NCI-H1436 treated with DMSO at 0.1 percent for 48 hours (cell line): Measurements from ENCODE around the gene EGFLAM.
"Not testable (repeated sequence)": the region's sequence is repeated elsewhere in the genome, so short reads cannot be mapped to it uniquely, and the experiment has no call there.

Experiments
- DNase-seq: peaks from one replicate; lab custom pipeline; 2025; lab: John Stamatoyannopoulos, UW

Gene EGFLAM

GRCh38 chr5:38376404-38376803 is 118.0 kb downstream of the EGFLAM start:
- no peak for DNase-seq

DNA sequence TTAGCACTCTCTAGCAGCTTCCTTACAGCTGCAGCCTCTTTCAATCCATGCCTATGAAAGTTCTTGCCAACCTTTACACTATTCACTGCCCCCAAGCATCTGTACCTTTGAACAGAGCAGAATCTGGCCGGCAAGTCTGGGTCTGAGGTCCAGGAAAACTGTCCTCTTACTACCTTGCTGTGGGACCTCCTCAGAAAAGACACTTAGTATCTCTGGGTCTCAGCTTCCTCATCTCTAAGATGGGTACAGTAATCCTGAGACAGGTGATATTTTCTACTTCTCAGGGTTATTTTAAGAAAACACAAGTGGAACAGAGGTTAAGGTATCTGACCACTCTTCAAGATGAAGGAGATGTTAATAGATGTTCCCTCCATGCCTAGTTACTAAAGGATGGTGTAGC is 120.2 kb downstream of the EGFLAM start:
- no peak for DNase-seq

DNA sequence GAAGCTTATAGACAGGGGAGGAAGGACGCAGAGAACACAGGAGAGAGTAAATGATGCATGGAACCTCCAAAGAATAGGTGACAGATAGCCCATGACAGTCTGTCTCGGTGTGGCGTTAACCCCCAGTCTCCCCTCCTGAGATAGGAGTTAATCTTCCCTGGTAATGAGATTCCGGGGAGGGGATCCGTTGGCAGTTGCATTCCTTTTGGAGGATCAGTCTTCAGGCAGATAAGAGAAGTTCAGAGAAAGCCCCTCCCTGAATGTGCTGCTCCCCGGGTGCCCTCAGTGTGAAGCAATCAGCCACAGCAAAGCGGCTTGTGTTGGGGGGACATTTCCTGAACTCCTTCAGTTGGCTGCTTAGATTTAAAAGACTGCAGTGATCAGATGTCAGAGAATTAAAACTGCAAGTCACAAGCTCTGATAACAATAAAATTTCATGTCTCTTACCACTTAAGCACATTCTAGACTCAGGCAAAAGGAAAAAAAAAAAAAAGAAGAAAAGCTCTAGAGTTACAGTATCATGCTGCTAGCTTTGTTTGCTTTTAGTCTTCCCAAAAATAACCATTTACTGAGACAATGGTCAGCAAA is 121.1 kb downstream of the EGFLAM start:
- no peak for DNase-seq

DNA sequence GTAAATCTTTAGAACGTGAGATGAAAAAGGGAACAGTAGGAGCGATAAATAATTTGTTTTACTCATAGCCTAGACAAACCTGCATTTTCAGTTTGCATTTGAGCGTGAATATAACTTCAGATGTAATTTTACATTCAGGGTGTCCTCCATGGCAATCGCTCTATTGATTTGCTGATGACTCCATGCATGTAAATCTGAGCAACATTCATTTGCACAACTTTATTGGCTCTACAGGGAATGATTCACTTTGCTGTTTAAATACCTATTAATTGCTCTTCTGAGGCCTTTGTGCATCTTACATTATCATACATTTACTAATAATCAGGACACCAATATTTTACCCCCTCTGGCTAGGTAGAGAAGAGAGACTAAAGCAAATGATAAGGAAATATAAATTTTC is 122.2 kb downstream of the EGFLAM start:
- DNase-seq = no peak

- DNase-seq = no peak
These were observed 123.0 kb downstream of the EGFLAM start for GRCh38 chr5:38381361-38381760.

GRCh38 chr5:38382898-38383297 is 124.5 kb downstream of the EGFLAM start:
- no peak for DNase-seq

DNA sequence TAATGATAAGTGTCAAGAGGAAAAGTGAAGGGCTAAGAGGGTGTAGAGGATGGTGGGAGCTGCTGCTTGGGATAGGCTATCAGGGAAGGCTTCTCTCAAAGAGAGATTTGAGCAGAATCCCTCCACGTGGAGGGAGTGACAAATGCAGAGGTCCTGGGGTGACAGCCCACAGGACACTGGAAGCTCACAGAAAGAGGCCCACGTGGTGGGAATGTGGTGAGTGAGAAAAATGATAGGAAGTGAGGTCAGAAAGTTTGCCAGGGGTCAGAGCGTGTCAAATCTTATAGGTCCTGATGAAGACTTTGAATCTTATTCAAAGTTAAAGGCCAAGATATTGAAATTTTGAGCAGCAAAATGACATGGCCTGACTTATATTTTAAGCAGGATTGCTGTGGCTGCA is 125.3 kb downstream of the EGFLAM start:
- no peak for DNase-seq

DNA sequence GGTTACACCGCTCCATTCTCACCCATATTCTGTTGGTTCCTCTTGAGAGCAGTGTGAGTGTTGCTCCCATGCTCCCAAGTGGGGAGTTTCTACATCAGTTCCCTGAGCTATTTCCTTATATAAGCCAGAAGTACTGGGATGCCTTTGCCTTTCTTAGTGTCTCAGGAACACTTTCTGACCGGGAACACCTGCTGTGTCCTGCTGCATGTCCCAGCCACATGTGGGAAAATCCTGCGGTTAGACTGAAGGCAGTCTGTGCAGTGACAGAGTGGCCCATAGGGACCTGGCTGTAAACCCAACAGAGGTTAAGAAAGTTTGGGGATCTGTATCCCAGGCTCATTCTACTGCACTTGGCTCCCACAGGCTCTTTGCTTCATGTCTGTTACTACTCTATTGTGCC is 126.0 kb downstream of the EGFLAM start:
- no peak for DNase-seq

DNA sequence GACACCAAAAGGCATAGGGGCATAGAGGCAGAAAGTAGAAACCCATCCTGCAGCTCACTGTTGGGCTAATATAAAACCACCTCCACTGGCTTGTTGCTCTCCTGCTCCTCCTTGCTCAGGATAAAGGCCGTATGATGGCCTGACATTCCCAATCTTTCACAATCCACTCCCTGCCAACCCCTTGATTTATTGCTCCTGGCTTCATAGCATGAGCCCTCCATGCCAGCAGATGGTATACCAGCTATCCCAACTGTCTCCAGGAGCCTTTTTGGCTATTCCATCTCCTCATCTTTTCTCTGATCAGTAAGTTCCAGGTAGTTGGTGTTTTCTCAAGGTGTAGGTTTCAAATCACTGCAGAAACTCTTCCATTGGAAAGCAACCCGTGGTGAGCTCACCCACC is 128.8 kb downstream of the EGFLAM start:
- DNase-seq = no peak

GRCh38 chr5:38393636-38394035 is 135.3 kb downstream of the EGFLAM start:
- DNase-seq = no peak

DNA sequence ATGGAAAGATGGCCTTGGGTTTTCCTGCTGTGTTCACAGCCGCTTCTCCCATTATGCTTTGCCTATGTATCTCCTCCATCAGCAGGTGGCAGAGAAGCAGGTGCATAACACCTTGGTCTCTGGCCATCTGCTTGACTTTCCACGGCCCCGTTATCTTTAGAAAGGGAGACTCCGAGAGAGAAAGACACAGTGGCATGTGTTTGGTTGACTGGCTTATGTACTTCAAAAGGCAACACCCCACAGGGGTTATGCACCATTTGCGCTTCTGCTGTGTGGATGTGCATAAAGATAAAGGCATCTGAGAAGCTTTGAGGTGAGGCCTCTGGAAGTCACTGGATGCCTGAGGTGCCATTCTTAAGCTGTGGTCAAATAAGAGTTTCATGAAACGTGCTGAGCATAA is 138.4 kb downstream of the EGFLAM start:
- DNase-seq = no peak

DNA sequence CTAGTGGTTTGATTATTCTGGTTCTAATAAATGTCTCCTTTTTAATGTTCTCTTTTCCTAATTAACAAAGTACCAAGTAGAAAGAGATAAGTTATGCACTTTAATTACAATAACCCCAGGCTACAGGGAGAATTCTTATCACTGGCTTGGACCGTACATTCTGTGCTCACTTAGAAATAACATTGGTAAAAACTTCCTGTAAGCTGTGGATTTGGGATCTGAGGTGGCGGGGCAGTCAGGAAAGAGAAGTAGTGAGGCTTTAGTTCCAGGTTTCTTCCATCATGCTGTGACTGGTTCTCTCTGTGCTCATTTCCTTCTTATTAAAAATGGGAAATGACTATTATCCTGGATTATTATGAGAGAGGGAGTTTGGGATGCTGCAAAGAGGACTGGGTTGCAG is 142.0 kb downstream of the EGFLAM start:
- DNase-seq = no peak

GRCh38 chr5:38401145-38401544 is 142.8 kb downstream of the EGFLAM start:
- DNase-seq = no peak

DNA sequence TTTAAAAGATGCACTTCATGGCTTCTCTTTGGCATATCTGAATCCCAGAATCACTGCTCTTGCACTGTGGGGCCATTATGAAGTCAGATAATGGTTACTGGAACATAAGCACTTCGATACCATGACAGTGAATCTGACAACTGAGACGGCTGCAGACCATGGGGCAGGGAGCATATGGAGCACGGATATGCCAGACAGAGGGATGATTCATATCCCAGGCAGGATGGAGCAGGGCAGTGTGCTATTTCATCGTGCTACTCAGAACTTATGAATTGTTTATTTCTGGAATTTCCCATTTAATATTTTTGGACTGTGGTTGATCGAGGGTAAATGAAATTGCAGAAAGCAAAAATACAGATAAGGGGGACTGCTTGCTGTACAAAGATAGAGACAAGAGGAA is 145.0 kb downstream of the EGFLAM start:
- no peak for DNase-seq

- DNase-seq = no peak
These were observed 145.7 kb downstream of the EGFLAM start for GRCh38 chr5:38403877-38404635.

- no peak for DNase-seq
These were observed 146.4 kb downstream of the EGFLAM start for GRCh38 chr5:38404667-38405276.

DNA sequence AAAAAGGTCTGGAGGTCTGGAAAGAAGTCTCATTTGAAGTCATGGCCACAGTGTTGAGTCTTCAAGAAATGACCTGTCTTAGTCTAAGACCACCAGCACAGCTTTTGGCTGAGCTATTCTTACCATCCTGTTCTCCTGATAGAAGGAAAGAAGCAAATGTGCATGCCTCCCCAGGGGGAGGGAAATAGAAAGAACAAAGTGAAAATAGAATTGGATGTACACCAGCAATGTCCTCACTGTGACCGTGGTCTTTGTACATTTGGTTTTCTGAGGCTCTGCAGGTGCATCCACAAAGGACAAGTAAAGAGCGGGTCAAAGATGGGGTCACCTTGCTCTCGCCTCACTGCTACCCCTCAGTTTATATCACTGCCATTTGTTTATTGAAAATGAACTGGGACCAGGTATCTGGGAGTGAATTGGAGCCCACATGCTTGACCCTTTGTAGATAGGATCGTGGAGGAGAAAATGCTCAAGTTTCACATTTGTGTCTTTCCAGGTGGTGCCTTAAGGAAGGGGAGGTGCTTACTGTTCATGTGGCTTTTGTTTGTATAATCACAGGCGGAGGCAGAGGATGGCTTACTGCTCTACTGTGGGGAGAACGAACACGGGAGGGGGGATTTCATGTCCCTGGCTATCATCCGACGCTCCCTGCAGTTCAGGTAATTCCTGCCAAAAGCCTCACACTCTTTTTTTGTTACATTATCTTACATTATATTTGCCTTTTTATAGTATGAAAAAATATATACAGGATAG is 150.3 kb downstream of the EGFLAM start:
- no peak for DNase-seq

DNA sequence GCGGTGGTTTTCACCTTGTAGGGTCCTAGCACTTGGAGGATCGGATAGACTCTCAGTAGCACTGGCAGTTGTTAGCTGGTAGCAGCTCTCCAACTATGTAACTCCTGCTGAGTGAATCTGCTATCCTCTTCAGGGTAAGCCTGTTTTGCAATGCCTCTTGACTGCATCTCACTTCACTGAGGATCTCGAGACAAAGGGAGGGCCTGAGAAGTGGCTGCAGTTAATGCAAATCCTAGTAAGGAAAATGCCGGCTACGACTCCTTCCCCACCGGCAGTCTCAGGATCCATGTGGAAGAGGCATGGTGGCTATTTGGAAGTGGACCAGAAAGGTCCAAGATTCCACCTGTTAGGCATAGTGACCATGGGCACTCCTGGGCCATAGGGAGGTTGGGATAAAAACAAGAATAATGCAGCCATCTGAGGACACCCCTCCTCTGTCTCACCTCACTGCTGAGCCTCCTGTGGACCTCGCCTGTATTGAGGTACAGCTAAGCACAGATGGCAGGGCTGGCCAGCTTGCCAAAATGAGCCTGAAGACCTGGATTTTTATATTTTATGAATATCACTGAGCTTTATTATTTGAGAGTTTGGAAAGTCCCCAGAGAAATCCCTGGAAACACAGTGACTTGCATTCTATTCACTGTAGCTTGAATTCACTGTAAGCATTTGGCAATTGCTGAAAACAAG is 152.1 kb downstream of the EGFLAM start:
- DNase-seq = no peak

DNA sequence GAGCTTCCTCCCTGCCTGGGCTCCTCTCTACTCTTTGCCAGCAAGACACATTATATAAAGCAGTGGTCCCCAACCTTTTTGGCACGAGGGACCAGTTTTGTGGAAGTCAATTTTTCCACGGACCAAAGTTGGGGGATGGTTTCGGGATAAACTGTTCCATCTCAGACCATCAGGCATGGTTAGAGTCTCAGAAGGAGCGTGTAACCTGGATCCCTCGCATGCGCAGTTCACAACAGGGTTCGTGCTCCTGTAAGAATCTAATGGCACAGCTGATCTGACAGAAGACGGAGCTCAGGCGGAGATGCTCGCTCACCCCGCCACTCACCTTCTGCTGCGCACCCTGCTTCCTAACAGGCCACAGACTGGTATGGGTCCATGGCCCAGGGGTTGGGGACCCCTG is 155.3 kb downstream of the EGFLAM start:
- no peak for DNase-seq

GRCh38 chr5:38414348-38414747 is 156.0 kb downstream of the EGFLAM start:
- DNase-seq = no peak

GRCh38 chr5:38415772-38416171 is 157.4 kb downstream of the EGFLAM start:
- not testable (repeated sequence) for DNase-seq

DNA sequence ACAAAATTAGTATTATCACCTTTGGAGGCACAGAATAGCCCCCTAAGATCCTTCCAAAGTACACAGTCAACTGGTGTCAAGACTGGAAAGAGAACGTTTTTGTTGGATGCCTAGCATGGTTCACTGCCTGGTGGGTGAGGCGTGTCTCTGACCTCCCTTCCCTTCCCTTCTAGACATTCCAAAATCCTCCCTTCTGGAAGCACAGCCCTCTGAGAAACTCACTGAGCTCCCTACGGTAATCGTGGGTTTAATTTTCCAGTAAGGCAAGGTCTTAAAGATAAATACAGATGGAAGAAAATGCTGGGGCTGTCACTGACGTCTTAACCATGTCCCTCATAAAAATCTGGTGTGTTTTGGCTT is 159.3 kb downstream of the EGFLAM start:
- DNase-seq = no peak
